ENCODE data around the gene PTPN14. TPM values are rescaled to one million over a fixed set of nuclear protein-coding genes. Genes with fewer than 3 reads are reported as not detected.

PTPN14 gene
- total and polyA plus RNA-seq, 2 of the 4 experiments (the other 2 are of a cell fraction): 21.5 to 31.7 TPM

DNA sequence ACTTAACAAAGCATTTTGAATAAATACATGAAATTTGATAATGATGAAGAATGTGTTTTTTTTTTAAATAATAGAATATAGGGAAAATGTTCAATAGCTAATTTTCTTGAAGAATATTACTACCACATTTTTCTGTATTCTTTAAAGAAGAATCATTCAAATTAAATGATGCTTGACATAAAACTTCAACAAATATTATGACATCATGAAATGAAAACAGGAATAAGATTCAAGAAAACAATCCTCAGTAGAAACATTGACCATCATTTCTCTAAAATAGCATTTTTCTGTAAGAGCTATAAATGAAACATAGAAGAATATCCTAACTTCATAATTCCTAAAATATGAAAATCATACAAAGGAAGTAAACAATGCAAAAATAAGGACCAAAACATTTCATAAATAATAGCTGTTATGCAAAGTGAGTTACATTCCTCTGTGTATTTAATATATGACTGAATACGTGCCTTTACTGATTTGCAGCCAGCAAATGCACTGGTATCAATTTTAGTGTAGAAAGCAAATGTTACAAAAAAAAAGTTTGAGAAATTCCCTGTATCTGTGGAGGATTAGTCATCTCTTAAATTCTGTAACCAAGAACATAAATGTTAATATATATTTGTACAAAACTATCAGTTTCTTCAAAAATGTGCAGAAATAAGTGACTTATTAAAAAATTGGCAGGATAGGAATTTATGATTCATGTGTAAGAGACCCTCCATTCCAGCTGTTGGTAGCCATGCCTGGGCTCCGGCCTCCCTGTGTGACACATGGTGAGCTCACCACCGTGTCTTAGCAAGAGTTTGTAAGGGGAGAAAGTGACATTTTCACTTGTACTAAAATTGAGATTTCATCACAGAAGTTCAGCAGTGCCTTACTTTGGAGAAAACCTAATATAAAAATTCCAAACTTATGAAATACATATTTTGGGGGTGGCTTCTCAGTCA, 15.0 kb upstream of the PTPN14 start:
- Histone ChIP-seq H2BK120ac (ENCODE audit: low read depth, low read length) (no peak overlapping the region), H3K79me1 (ENCODE audit: low read depth in 1 of 2, low read length in 2 of 2) (peaks cover 0 to 7% of the 10 kb centered on the region in 2 experiments; a peak in 2 of 4 replicates), H2BK5ac (ENCODE audit: low read depth, low read length, poor library complexity, severe bottlenecking) (peak overlapping the region; percentile 40), H3K4me2 (ENCODE audit: low read depth, low read length) (peak overlapping the region; percentile 14; the same call in 1 of the 2 replicates), H2AFZ (replicated peaks; ENCODE audit: low read length, poor library complexity) (no peak overlapping the region), H4K91ac (ENCODE audit: insufficient read depth, low read depth, low read length) (no peak overlapping the region), H3K56ac (ENCODE audit: extremely low read depth, insufficient read depth, low read length) (peak overlapping the region; percentile 54; the same call in 1 of the 2 replicates), H4K8ac (ENCODE audit: low read depth in 2 of 2, low read length in 2 of 2) (no peak overlapping the region), H4K5ac (ENCODE audit: low read depth, low read length) (no peak overlapping the region), H3K9me1 (ENCODE audit: insufficient read depth, low read length) (peaks cover 3% of the 10 kb centered on the region), H3K36me3 (ENCODE audit: control insufficient read depth, insufficient read depth, low read length) (no peaks in the 10 kb centered on the region), H3K18ac (ENCODE audit: low read depth, low read length) (no peak overlapping the region), H3K23ac (ENCODE audit: low read depth, low read length) (no peak overlapping the region), H3K9ac (ENCODE audit: low read depth, low read length) (no peak overlapping the region), H2BK15ac (ENCODE audit: low read depth, low read length) (peak overlapping the region; percentile 71; the same call in 1 of the 3 replicates), H3K4me1 (ENCODE audit: control insufficient read depth, insufficient read depth, low read length) (peaks cover 10% of the 10 kb centered on the region), H3K9me3 (ENCODE audit: control insufficient read depth, insufficient read depth, low read length) (no peaks in the 10 kb centered on the region), H4K20me1 (ENCODE audit: insufficient read depth, low read length) (no peaks in the 10 kb centered on the region), H3K27ac (ENCODE audit: insufficient read depth, low read length) (no peak overlapping the region), H3K4me3 (ENCODE audit: insufficient read depth, low read depth, low read length) (no peak overlapping the region), H2AK9ac (replicated peaks; ENCODE audit: low read depth, low read length, poor library complexity) (no peak overlapping the region), H3K27me3 (ENCODE audit: control insufficient read depth, insufficient read depth, low read length) (no peaks in the 10 kb centered on the region), H2BK20ac (ENCODE audit: low read depth, low read length) (no peak overlapping the region; the same call in none of the 2 replicates), H2AK5ac (ENCODE audit: low read depth, low read length) (no peak overlapping the region), H3K4ac (ENCODE audit: low read depth, low read length) (no peak overlapping the region), H3K14ac (replicated peaks; ENCODE audit: low read depth, low read length) (no peak overlapping the region)
- ChIA-PET POLR2A (ENCODE audit: unreplicated experiment) (no interaction called here), CTCF (interaction anchor here (0.7 to 0.9 kb wide), 2 partner anchors 14 to 234 kb away, joined by 3 read pairs; no protein-coding TSS in a partner anchor)
- ATAC-seq (ENCODE audit: low read depth) (peak; percentile 47; the same call in 1 of the 2 replicates), DNase-seq (peak; percentile 94)
- intact Hi-C loops (cut with micrococcal nuclease): no loop called here
- dilution Hi-C loops (cut with HindIII; ENCODE audit: low sequenced_read_pairs, unreplicated experiment): no loop called here
- peak; percentile 78 for TF ChIP-seq FOS (IDR thresholded peaks at IDR 0.05; ENCODE audit: low read depth, low read length)
- TF ChIP-seq, protein P1, sequence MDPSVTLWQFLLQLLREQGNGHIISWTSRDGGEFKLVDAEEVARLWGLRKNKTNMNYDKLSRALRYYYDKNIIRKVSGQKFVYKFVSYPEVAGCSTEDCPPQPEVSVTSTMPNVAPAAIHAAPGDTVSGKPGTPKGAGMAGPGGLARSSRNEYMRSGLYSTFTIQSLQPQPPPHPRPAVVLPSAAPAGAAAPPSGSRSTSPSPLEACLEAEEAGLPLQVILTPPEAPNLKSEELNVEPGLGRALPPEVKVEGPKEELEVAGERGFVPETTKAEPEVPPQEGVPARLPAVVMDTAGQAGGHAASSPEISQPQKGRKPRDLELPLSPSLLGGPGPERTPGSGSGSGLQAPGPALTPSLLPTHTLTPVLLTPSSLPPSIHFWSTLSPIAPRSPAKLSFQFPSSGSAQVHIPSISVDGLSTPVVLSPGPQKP (IDR thresholded peaks at IDR 0.05; ENCODE audit: borderline replicate concordance, low read depth, low read length): no peak
- TF ChIP-seq MXI1 (IDR thresholded peaks at IDR 0.05; ENCODE audit: borderline replicate concordance, low read depth, low read length): peak; percentile 59; the same call in 1 of the 2 replicates
- no peak; the same call in 1 of the 2 replicates for TF ChIP-seq BHLHE40 (IDR thresholded peaks at IDR 0.05; ENCODE audit: low read depth, low read length)
- peak; percentile 69 for TF ChIP-seq CEBPB (IDR thresholded peaks at IDR 0.05; ENCODE audit: low read depth, low read length)
- TF ChIP-seq RAD21 (IDR thresholded peaks at IDR 0.05; ENCODE audit: low read length): no peak
- TF ChIP-seq RFX5 (IDR thresholded peaks at IDR 0.05; ENCODE audit: low read depth, low read length): no peak
- in situ Hi-C loops (cut with MboI; ENCODE audit: low sequenced_read_pairs): no loop called here
- no CpG with 5 or more reads among the region's 3 CpGs for WGBS, 2 experiments (ENCODE audit: extremely low coverage in 2 of 2, insufficient read length in 1 of 2)
- BruUV-seq (replicated peaks): no TSS peak

Measured in IMR-90 (cell line).